ENCODE measurements around the gene PRR14L.

DNA sequence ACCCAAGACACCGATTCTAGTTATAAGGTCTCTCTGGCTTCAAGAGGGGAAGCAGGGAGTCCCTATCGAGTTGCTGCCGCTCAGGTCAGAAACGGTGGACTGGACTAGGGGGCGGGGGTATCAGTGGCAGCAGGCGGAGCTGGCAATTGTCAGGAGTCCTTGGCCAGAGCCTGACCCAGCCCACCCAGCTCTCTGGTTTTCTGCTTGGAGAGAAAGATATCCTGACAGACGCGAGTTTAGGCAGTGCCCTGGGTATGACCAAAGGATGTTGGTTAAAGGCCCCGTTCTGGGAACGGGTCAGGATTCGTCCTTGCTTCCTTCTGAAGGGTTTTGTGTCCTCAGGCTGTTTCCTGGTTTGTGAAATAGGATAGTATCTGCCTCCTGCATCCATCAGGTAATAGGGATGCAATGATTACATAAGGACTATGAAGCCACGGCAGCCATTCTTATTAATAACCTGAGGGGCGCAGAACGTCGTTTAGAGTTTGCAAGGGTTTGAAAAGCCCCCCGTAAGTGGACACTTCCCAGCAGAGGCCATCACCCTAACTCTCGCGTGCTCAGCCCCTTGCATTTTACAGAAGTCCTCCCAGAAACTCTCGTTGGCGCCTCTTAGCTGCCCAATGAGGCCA lies 3.2 kb upstream of the PRR14L start:
- TF ChIP-seq CTCF (conservative IDR thresholded peaks at IDR 0.05) (no peak), EZH2 (IDR thresholded peaks at IDR 0.05; ENCODE audit: low read depth) (no peak)
